ENCODE measurements around the gene CYP4F11.
"Not testable (repeated sequence)": the region's sequence is repeated elsewhere in the genome, so short reads cannot be mapped to it uniquely, and the experiment has no call there.

Gene CYP4F11

GRCh38 chr19:15889339-15889738 is 45.0 kb downstream of the CYP4F11 start:
- not testable (repeated sequence) for H3K36me3 ChIP-seq (ENCODE audit: control insufficient read depth, insufficient read depth, low read length); H3K27me3 ChIP-seq (ENCODE audit: control insufficient read depth, insufficient read depth, low read length, poor library complexity, severe bottlenecking); H3K4me1 ChIP-seq (ENCODE audit: control insufficient read depth, insufficient read depth, low read length); H3K27ac ChIP-seq (ENCODE audit: insufficient read depth, low read depth, low read length, poor library complexity, severe bottlenecking); H3K9me3 ChIP-seq (ENCODE audit: control insufficient read depth, low read length); H3K4me3 ChIP-seq (ENCODE audit: insufficient read depth, low read depth, low read length)
- WGBS, 2 experiments = 85 to 87% methylated on average over 9 of the region's 9 CpGs

GRCh38 chr19:15885919-15886318 is 48.4 kb downstream of the CYP4F11 start:
- H3K27ac ChIP-seq (ENCODE audit: insufficient read depth, low read depth, low read length, poor library complexity, severe bottlenecking) = no peak overlapping the region
- H3K4me1 ChIP-seq (ENCODE audit: control insufficient read depth, insufficient read depth, low read length) = no peaks in the 10 kb centered on the region
- WGBS, 2 experiments = 66 to 78% methylated on average over 7 of the region's 7 CpGs
- no peaks in the 10 kb centered on the region for H3K27me3 ChIP-seq (ENCODE audit: control insufficient read depth, insufficient read depth, low read length, poor library complexity, severe bottlenecking)
- no peaks in the 10 kb centered on the region for H3K36me3 ChIP-seq (ENCODE audit: control insufficient read depth, insufficient read depth, low read length)
- no peak overlapping the region for H3K4me3 ChIP-seq (ENCODE audit: insufficient read depth, low read depth, low read length)
- peaks cover 5% of the 10 kb centered on the region for H3K9me3 ChIP-seq (ENCODE audit: control insufficient read depth, low read length)

- 47 to 57% methylated on average over 3 of the region's 3 CpGs for WGBS, 2 experiments
- no peaks in the 10 kb centered on the region for H3K27me3 ChIP-seq (ENCODE audit: control insufficient read depth, insufficient read depth, low read length, poor library complexity, severe bottlenecking)
- H3K4me3 ChIP-seq (ENCODE audit: insufficient read depth, low read depth, low read length) = no peak overlapping the region
Measured at GRCh38 chr19:15885167-15885566, 49.2 kb downstream of the CYP4F11 start.

GRCh38 chr19:15883329-15883728 is 51.0 kb downstream of the CYP4F11 start:
- not testable (repeated sequence) for H3K4me3 ChIP-seq (ENCODE audit: insufficient read depth, low read depth, low read length); H3K36me3 ChIP-seq (ENCODE audit: control insufficient read depth, insufficient read depth, low read length); H3K27me3 ChIP-seq (ENCODE audit: control insufficient read depth, insufficient read depth, low read length, poor library complexity, severe bottlenecking); H3K4me1 ChIP-seq (ENCODE audit: control insufficient read depth, insufficient read depth, low read length); H3K27ac ChIP-seq (ENCODE audit: insufficient read depth, low read depth, low read length, poor library complexity, severe bottlenecking)
- WGBS, 2 experiments = 76 to 79% methylated on average over 2 to 3 of the region's 3 CpGs
- H3K9me3 ChIP-seq (ENCODE audit: control insufficient read depth, low read length) = peaks cover 13% of the 10 kb centered on the region

More at GRCh38 chr19:15885167-15885566, 49.2 kb downstream of the CYP4F11 start:
- H3K4me1 ChIP-seq (ENCODE audit: control insufficient read depth, insufficient read depth, low read length) = no peaks in the 10 kb centered on the region
- H3K9me3 ChIP-seq (ENCODE audit: control insufficient read depth, low read length) = peaks cover 5% of the 10 kb centered on the region
- H3K36me3 ChIP-seq (ENCODE audit: control insufficient read depth, insufficient read depth, low read length) = no peaks in the 10 kb centered on the region
- H3K27ac ChIP-seq (ENCODE audit: insufficient read depth, low read depth, low read length, poor library complexity, severe bottlenecking) = no peak overlapping the region

GRCh38 chr19:15874821-15875474 is 59.4 kb downstream of the CYP4F11 start:
- peaks cover 25% of the 10 kb centered on the region for H3K9me3 ChIP-seq (ENCODE audit: control insufficient read depth, low read length)

GRCh38 chr19:15873771-15874170 is 60.6 kb downstream of the CYP4F11 start:
- not testable (repeated sequence) for H3K4me1 ChIP-seq (ENCODE audit: control insufficient read depth, insufficient read depth, low read length); H3K27me3 ChIP-seq (ENCODE audit: control insufficient read depth, insufficient read depth, low read length, poor library complexity, severe bottlenecking); H3K36me3 ChIP-seq (ENCODE audit: control insufficient read depth, insufficient read depth, low read length); H3K4me3 ChIP-seq (ENCODE audit: insufficient read depth, low read depth, low read length); H3K27ac ChIP-seq (ENCODE audit: insufficient read depth, low read depth, low read length, poor library complexity, severe bottlenecking)
- peaks cover 17% of the 10 kb centered on the region for H3K9me3 ChIP-seq (ENCODE audit: control insufficient read depth, low read length)
- WGBS, 2 experiments = 73% methylated on average over 6 of the region's 6 CpGs

More at GRCh38 chr19:15874821-15875474, 59.4 kb downstream of the CYP4F11 start:
- Histone ChIP-seq H3K4me3 (ENCODE audit: insufficient read depth, low read depth, low read length) (no peak overlapping the region), H3K4me1 (ENCODE audit: control insufficient read depth, insufficient read depth, low read length) (no peaks in the 10 kb centered on the region), H3K27me3 (ENCODE audit: control insufficient read depth, insufficient read depth, low read length, poor library complexity, severe bottlenecking) (no peaks in the 10 kb centered on the region), H3K36me3 (ENCODE audit: control insufficient read depth, insufficient read depth, low read length) (no peaks in the 10 kb centered on the region), H3K27ac (ENCODE audit: insufficient read depth, low read depth, low read length, poor library complexity, severe bottlenecking) (no peak overlapping the region)
- 65 to 78% methylated on average over 3 to 4 of the region's 4 CpGs for WGBS, 2 experiments

- H3K36me3 ChIP-seq (ENCODE audit: control insufficient read depth, insufficient read depth, low read length) = no peaks in the 10 kb centered on the region
- 84% methylated on average over 11 of the region's 11 CpGs for WGBS, 2 experiments
- H3K4me3 ChIP-seq (ENCODE audit: insufficient read depth, low read depth, low read length) = no peak overlapping the region
- H3K4me1 ChIP-seq (ENCODE audit: control insufficient read depth, insufficient read depth, low read length) = no peaks in the 10 kb centered on the region
- peaks cover 17% of the 10 kb centered on the region for H3K9me3 ChIP-seq (ENCODE audit: control insufficient read depth, low read length)
- no peak overlapping the region for H3K27ac ChIP-seq (ENCODE audit: insufficient read depth, low read depth, low read length, poor library complexity, severe bottlenecking)
- no peaks in the 10 kb centered on the region for H3K27me3 ChIP-seq (ENCODE audit: control insufficient read depth, insufficient read depth, low read length, poor library complexity, severe bottlenecking)
Measured at GRCh38 chr19:15871570-15871969, 62.8 kb downstream of the CYP4F11 start.

- Histone ChIP-seq H3K27ac (ENCODE audit: insufficient read depth, low read depth, low read length, poor library complexity, severe bottlenecking) (no peak overlapping the region), H3K4me3 (ENCODE audit: insufficient read depth, low read depth, low read length) (no peak overlapping the region), H3K9me3 (ENCODE audit: control insufficient read depth, low read length) (peaks cover 15% of the 10 kb centered on the region), H3K4me1 (ENCODE audit: control insufficient read depth, insufficient read depth, low read length) (no peaks in the 10 kb centered on the region), H3K27me3 (ENCODE audit: control insufficient read depth, insufficient read depth, low read length, poor library complexity, severe bottlenecking) (no peaks in the 10 kb centered on the region), H3K36me3 (ENCODE audit: control insufficient read depth, insufficient read depth, low read length) (no peaks in the 10 kb centered on the region)
- 72% methylated on average over 9 of the region's 9 CpGs for WGBS, 2 experiments
Measured at GRCh38 chr19:15869873-15870272, 64.5 kb downstream of the CYP4F11 start.

GRCh38 chr19:15869109-15869555 is 65.2 kb downstream of the CYP4F11 start:
- Histone ChIP-seq H3K27me3 (ENCODE audit: control insufficient read depth, insufficient read depth, low read length, poor library complexity, severe bottlenecking) (no peaks in the 10 kb centered on the region), H3K36me3 (ENCODE audit: control insufficient read depth, insufficient read depth, low read length) (no peaks in the 10 kb centered on the region), H3K4me1 (ENCODE audit: control insufficient read depth, insufficient read depth, low read length) (no peaks in the 10 kb centered on the region), H3K9me3 (ENCODE audit: control insufficient read depth, low read length) (peaks cover 10% of the 10 kb centered on the region), H3K4me3 (ENCODE audit: insufficient read depth, low read depth, low read length) (no peak overlapping the region), H3K27ac (ENCODE audit: insufficient read depth, low read depth, low read length, poor library complexity, severe bottlenecking) (no peak overlapping the region)
- 58 to 67% methylated on average over 3 of the region's 3 CpGs for WGBS, 2 experiments

GRCh38 chr19:15866636-15867035 is 67.7 kb downstream of the CYP4F11 start:
- Histone ChIP-seq H3K36me3 (ENCODE audit: control insufficient read depth, insufficient read depth, low read length) (no peaks in the 10 kb centered on the region), H3K27me3 (ENCODE audit: control insufficient read depth, insufficient read depth, low read length, poor library complexity, severe bottlenecking) (no peaks in the 10 kb centered on the region), H3K4me1 (ENCODE audit: control insufficient read depth, insufficient read depth, low read length) (no peaks in the 10 kb centered on the region), H3K9me3 (ENCODE audit: control insufficient read depth, low read length) (peaks cover 9% of the 10 kb centered on the region), H3K27ac (ENCODE audit: insufficient read depth, low read depth, low read length, poor library complexity, severe bottlenecking) (no peak overlapping the region), H3K4me3 (ENCODE audit: insufficient read depth, low read depth, low read length) (no peak overlapping the region)
- 62 to 67% methylated on average over 5 of the region's 5 CpGs for WGBS, 2 experiments
